GM23248 (cell line): ENCODE results near the gene LBP. TPM values are rescaled to one million over a fixed set of nuclear protein-coding genes. Genes with fewer than 3 reads are reported as not detected.
"Not testable (repeated sequence)": the region's sequence is repeated elsewhere in the genome, so short reads cannot be mapped to it uniquely, and the experiment has no call there.

Experiments used
- DNase-seq: peaks from one replicate; pipeline ENCODE4 v3.0.0-alpha.2; 2015
- H2AFZ ChIP-seq: fragments of 200-600 bp; sonication (generic); 2 replicates; pipeline ENCODE4 v1.6.1; 2016; ENCODE audit warnings: antibody characterized with exemption
- H3F3A ChIP-seq: fragments of 200-600 bp; sonication (generic); 2 replicates; pipeline ENCODE4 v1.6.1; 2016; ENCODE audit warnings: mild to moderate bottlenecking, antibody characterized with exemption, mixed run types; ENCODE audit not compliant: insufficient read depth
- H3K27ac ChIP-seq: fragments of 200-600 bp; sonication (generic); 2 replicates; pipeline ENCODE4 v1.5.1; 2016; ENCODE audit warnings: mild to moderate bottlenecking
- H3K27me3 ChIP-seq: fragments of 200-600 bp; sonication (generic); replicated peaks from 2 replicates; pipeline ENCODE4 v1.6.1; 2016; ENCODE audit warnings: mild to moderate bottlenecking; ENCODE audit not compliant: insufficient read depth
- H3K36me3 ChIP-seq: fragments of 200-600 bp; sonication (generic); 2 replicates; pipeline ENCODE4 v1.6.1; 2016; ENCODE audit warnings: low read depth, mild to moderate bottlenecking
- H3K4me1 ChIP-seq: fragments of 200-600 bp; sonication (generic); 2 replicates; pipeline ENCODE4 v1.6.1; 2016; ENCODE audit warnings: mild to moderate bottlenecking; ENCODE audit not compliant: insufficient read depth
- H3K4me2 ChIP-seq: fragments of 200-600 bp; sonication (generic); one replicate; pipeline ENCODE4 v1.6.1; 2016; ENCODE audit warnings: mild to moderate bottlenecking; ENCODE audit not compliant: unreplicated experiment
- H3K4me3 ChIP-seq: fragments of 200-600 bp; sonication (generic); 2 replicates; pipeline ENCODE4 v1.5.1; 2016; ENCODE audit warnings: mild to moderate bottlenecking
- H3K79me2 ChIP-seq: fragments of 200-600 bp; sonication (generic); 2 replicates; pipeline ENCODE4 v1.6.1; 2016; ENCODE audit warnings: mild to moderate bottlenecking; ENCODE audit not compliant: insufficient read depth
- H3K9ac ChIP-seq: fragments of 200-600 bp; sonication (generic); 2 replicates; pipeline ENCODE4 v1.6.1; 2016; ENCODE audit warnings: mild to moderate bottlenecking
- H3K9me2 ChIP-seq: fragments of 200-600 bp; sonication (generic); 2 replicates; pipeline ENCODE4 v1.6.1; 2016; ENCODE audit warnings: mixed run types, mild to moderate bottlenecking, moderate library complexity; ENCODE audit not compliant: insufficient read depth
- H3K9me3 ChIP-seq: fragments of 200-600 bp; sonication (generic); one replicate; pipeline ENCODE4 v1.6.1; 2017; ENCODE audit warnings: low read depth
- H4K20me1 ChIP-seq: fragments of 200-600 bp; sonication (generic); 2 replicates; pipeline ENCODE4 v1.6.0; 2016; ENCODE audit not compliant: insufficient read depth
- EZH2 ChIP-seq: fragments of 200-600 bp; sonication (generic); IDR thresholded peaks from 2 replicates; pipeline ENCODE4 v1.6.1; 2018; ENCODE audit warnings: antibody characterized with exemption, mild to moderate bottlenecking; ENCODE audit not compliant: insufficient read depth, poor library complexity, severe bottlenecking
- EZH2phosphoT487 ChIP-seq: fragments of 200-600 bp; sonication (generic); IDR thresholded peaks from 2 replicates; pipeline ENCODE4 v1.6.1; 2018; ENCODE audit warnings: antibody characterized with exemption, moderate library complexity, mild to moderate bottlenecking, low read depth; ENCODE audit not compliant: insufficient read depth
- WGBS, 2 experiments: methylation state at CpG; one replicate each; pipeline ENCODE4 v1.1.6; 2015 to 2017; ENCODE audit warnings: low lambda C conversion rate in 2 of 2, low coverage in 1 of 2; ENCODE audit errors: missing lambda C conversion rate in 2 of 2; 5-methylcytosine and 5-hydroxymethylcytosine counted together
- in situ Hi-C: fragments of 300-500 bp; cut with MboI; formaldehyde crosslinking; loops from 2 replicates; pipeline ENCODE4 v1.15.0; 2020
- polyA plus RNA-seq: library from polyadenylated mRNA; unstranded; fragments of >200 nt; fragmentation: Nextera tagmentation; extraction: Ambion mirVana; gene quantifications from 2 replicates; pipeline ENCODE4 v1.2.1, GENCODE V29; 2016
- total RNA-seq: library from RNA; depleted of rRNA; stranded (reverse); fragments of >200 nt; shearing (Covaris generic); gene quantifications from 2 replicates; pipeline ENCODE4 v1.2.3, GENCODE V29; 2014

LBP gene
- total and polyA plus RNA-seq, 2 experiments from 2014 or later, result not detected

- Histone ChIP-seq H3K27ac (no peak overlapping the region), H3K4me1 (no peaks in the 10 kb centered on the region), H3K9me3 (no peaks in the 10 kb centered on the region), H3K79me2 (no peaks in the 10 kb centered on the region), H4K20me1 (no peaks in the 10 kb centered on the region), H3K36me3 (no peaks in the 10 kb centered on the region), H3K27me3 (peaks cover 44% of the 10 kb centered on the region), H3K9me2 (no peaks in the 10 kb centered on the region), H3K4me3 (no peak overlapping the region), H3F3A (no peaks in the 10 kb centered on the region), H2AFZ (no peak overlapping the region), H3K9ac (no peak overlapping the region), H3K4me2 (no peak overlapping the region)
- DNase-seq, result no peak
- TF ChIP-seq EZH2 (no peak), EZH2phosphoT487 (no peak)
- in situ Hi-C loops, result no loop called here
- 46 to 63% methylated on average over 4 of the region's 4 CpGs for WGBS, 2 experiments
Observed at GRCh38 chr20:38387953-38388352, 41.7 kb downstream of the LBP start.

- Histone ChIP-seq H3K36me3 (no peaks in the 10 kb centered on the region), H3K4me3 (no peak overlapping the region), H3K9me2 (no peaks in the 10 kb centered on the region), H4K20me1 (no peaks in the 10 kb centered on the region), H3F3A (no peaks in the 10 kb centered on the region), H3K9me3 (no peaks in the 10 kb centered on the region), H3K4me2 (no peak overlapping the region), H3K27ac (no peak overlapping the region), H3K79me2 (no peaks in the 10 kb centered on the region), H2AFZ (no peak overlapping the region), H3K4me1 (peaks cover 7% of the 10 kb centered on the region; the same call in 1 of the 2 replicates), H3K27me3 (peaks cover 30% of the 10 kb centered on the region), H3K9ac (no peak overlapping the region)
- in situ Hi-C loops, result no loop called here
- TF ChIP-seq EZH2 (no peak), EZH2phosphoT487 (no peak)
- DNase-seq, result no peak
- WGBS, 2 experiments, result 57 to 70% methylated on average over 3 of the region's 3 CpGs
Observed at GRCh38 chr20:38392356-38392755, 46.1 kb downstream of the LBP start.

GRCh38 chr20:38393259-38393658, 47.0 kb downstream of the LBP start:
- H2AFZ ChIP-seq, result no peak overlapping the region
- H3K4me2 ChIP-seq, result no peak overlapping the region
- no peaks in the 10 kb centered on the region for H4K20me1 ChIP-seq
- no peaks in the 10 kb centered on the region for H3K9me2 ChIP-seq
- H3K4me3 ChIP-seq, result no peak overlapping the region
- in situ Hi-C loops, result no loop called here
- peaks cover 7% of the 10 kb centered on the region; the same call in 1 of the 2 replicates for H3K4me1 ChIP-seq
- H3K9me3 ChIP-seq, result no peaks in the 10 kb centered on the region
- TF ChIP-seq EZH2 (no peak), EZH2phosphoT487 (no peak)
- H3K9ac ChIP-seq, result no peak overlapping the region
- H3K27ac ChIP-seq, result no peak overlapping the region
- peaks cover 28% of the 10 kb centered on the region for H3K27me3 ChIP-seq
- no peaks in the 10 kb centered on the region for H3K36me3 ChIP-seq
- H3K79me2 ChIP-seq, result no peaks in the 10 kb centered on the region
- DNase-seq, result no peak
- 19 to 24% methylated on average over 5 of the region's 5 CpGs for WGBS, 2 experiments
- no peaks in the 10 kb centered on the region for H3F3A ChIP-seq

- H3K9me3 ChIP-seq, result no peaks in the 10 kb centered on the region
- peaks cover 7% of the 10 kb centered on the region; the same call in 1 of the 2 replicates for H3K4me1 ChIP-seq
- no peaks in the 10 kb centered on the region for H3K9me2 ChIP-seq
- in situ Hi-C loops, result no loop called here
- no peaks in the 10 kb centered on the region for H3K79me2 ChIP-seq
- H3K9ac ChIP-seq, result no peak overlapping the region
- H3K27ac ChIP-seq, result no peak overlapping the region
- no peak overlapping the region for H2AFZ ChIP-seq
- no peaks in the 10 kb centered on the region for H4K20me1 ChIP-seq
- TF ChIP-seq EZH2 (no peak), EZH2phosphoT487 (no peak)
- H3K27me3 ChIP-seq, result peaks cover 16% of the 10 kb centered on the region
- H3F3A ChIP-seq, result no peaks in the 10 kb centered on the region
- H3K4me2 ChIP-seq, result no peak overlapping the region
- WGBS, 2 experiments, result 0% methylated on average over 2 of the region's 2 CpGs
- no peaks in the 10 kb centered on the region for H3K36me3 ChIP-seq
- H3K4me3 ChIP-seq, result no peak overlapping the region
- peak; percentile 33 for DNase-seq
Observed at GRCh38 chr20:38395165-38395564, 48.9 kb downstream of the LBP start.

GRCh38 chr20:38395751-38396395, 49.6 kb downstream of the LBP start:
- H3K4me1 ChIP-seq, H3K4me2 ChIP-seq, H3K9me3 ChIP-seq, in situ Hi-C loops, H3F3A ChIP-seq, DNase-seq, H2AFZ ChIP-seq, H4K20me1 ChIP-seq, H3K36me3 ChIP-seq, H3K9me2 ChIP-seq, H3K4me3 ChIP-seq, H3K79me2 ChIP-seq, H3K9ac ChIP-seq, H3K27ac ChIP-seq: not testable (repeated sequence)
- H3K27me3 ChIP-seq, result peaks cover 12% of the 10 kb centered on the region
- 96 to 100% methylated on average over 2 of the region's 2 CpGs for WGBS, 2 experiments
